ENCODE data around the gene STOML2.

DNA sequence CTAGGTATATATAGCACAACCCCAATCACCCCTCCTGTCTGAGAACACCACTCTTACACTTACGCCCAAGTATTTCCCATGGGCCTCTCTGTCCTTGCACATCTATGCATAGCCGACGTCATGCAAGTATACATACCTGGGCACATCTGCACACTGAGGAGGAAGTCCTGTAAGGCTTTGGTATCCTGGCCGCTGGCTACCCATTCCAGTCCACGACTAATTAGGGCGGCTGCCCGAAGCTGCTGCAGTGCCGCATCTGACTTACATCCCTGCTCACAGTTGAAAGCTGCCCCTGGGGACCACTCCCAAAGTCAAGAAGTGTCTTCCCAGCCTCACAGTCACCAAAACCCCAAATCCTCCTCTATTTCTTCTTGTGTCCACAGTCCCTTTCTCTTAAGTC lies 28.1 kb downstream of the STOML2 start:
- TF ChIP-seq, protein P1, sequence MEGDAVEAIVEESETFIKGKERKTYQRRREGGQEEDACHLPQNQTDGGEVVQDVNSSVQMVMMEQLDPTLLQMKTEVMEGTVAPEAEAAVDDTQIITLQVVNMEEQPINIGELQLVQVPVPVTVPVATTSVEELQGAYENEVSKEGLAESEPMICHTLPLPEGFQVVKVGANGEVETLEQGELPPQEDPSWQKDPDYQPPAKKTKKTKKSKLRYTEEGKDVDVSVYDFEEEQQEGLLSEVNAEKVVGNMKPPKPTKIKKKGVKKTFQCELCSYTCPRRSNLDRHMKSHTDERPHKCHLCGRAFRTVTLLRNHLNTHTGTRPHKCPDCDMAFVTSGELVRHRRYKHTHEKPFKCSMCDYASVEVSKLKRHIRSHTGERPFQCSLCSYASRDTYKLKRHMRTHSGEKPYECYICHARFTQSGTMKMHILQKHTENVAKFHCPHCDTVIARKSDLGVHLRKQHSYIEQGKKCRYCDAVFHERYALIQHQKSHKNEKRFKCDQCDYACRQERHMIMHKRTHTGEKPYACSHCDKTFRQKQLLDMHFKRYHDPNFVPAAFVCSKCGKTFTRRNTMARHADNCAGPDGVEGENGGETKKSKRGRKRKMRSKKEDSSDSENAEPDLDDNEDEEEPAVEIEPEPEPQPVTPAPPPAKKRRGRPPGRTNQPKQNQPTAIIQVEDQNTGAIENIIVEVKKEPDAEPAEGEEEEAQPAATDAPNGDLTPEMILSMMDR (IDR thresholded peaks at IDR 0.05): no peak
- TF ChIP-seq POLR2AphosphoS5 (IDR thresholded peaks at IDR 0.05; ENCODE audit: insufficient read depth in 1 of 2, low read depth in 1 of 2) (no peak), POLR2A (IDR thresholded peaks at IDR 0.05) (no peak)
